ENCODE results near the gene C2CD4C. TPM values are rescaled to one million over a fixed set of nuclear protein-coding genes. Genes with fewer than 3 reads are reported as not detected.

The C2CD4C gene
- 0.42 TPM in 2 replicates for total RNA-seq

DNA sequence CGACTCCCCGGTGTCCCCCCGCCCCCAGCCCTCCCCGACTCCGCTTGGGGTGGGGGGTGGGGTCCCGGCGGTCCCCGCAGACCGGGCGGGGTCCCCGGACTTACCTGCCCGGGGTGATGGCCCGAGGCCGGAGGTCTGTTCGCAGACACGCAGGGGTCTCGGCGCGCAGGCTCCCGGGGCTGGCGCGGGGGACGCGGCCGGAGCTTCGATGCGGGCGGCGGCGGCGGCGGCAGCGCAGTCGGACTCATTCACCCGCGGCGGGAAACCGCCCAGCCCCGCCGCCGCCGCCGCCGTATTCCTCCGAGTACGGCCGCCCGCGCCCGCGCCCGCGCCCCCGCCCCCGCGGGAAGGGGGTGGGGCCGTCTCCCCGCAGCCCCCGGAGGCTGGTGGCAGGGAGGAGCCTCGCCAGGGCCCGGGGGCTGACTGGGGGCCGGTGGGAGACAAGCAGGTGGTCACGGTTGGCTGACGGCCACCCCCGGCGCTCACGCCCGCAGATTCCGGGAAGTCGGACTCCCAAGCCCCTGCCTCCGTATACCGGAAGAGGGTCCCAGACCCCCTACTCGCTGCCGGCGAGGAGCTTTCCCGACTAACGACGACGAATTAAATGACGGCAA is at the start of gene C2CD4C:
TSS of gene C2CD4C (minus strand) at position 246 of the 614 bp plus-strand sequence. CDS start 786 bp downstream, outside the sequence.

Other genes with a start within 250 kb of the C2CD4C start
- 56.1 and 62.1 TPM in 2 replicates for gene PLPP2, start 117.7 kb downstream of the C2CD4C start, total RNA-seq
- 7.9 and 13.5 TPM in 2 replicates for gene MIER2, start 64.4 kb downstream of the C2CD4C start, total RNA-seq
- gene SHC2, start 51.9 kb upstream of the C2CD4C start, total RNA-seq = 0.07 and 0.14 TPM in 2 replicates
- 0.14 TPM in 1 of 2 replicates, not detected in the other for gene MADCAM1, start 87.3 kb upstream of the C2CD4C start, total RNA-seq
- 37.6 and 38.8 TPM in 2 replicates for gene TPGS1, start 98.3 kb upstream of the C2CD4C start, total RNA-seq
- 94.9 and 162 TPM in 2 replicates for gene CDC34, start 122.6 kb upstream of the C2CD4C start, total RNA-seq
- 0.37 TPM in 1 of 2 replicates, not detected in the other for gene GZMM, start 134.9 kb upstream of the C2CD4C start, total RNA-seq
- gene BSG, start 163.4 kb upstream of the C2CD4C start, total RNA-seq = 634 and 675 TPM in 2 replicates
- gene HCN2, start 180.7 kb upstream of the C2CD4C start, total RNA-seq = 0.63 and 0.98 TPM in 2 replicates
- gene POLRMT, start 224.4 kb upstream of the C2CD4C start, total RNA-seq = 35.1 and 38.7 TPM in 2 replicates
- not detected in 2 replicates for gene FGF22, start 230.7 kb upstream of the C2CD4C start, total RNA-seq